GM12892 (cell line): Measurements from ENCODE around the gene EEIG1.
A peak's percentile ranks its signal among the peaks of the same experiment; 100 is the strongest.

Experiments
- DNase-seq: peaks from one replicate; pipeline ENCODE4 v3.0.0; 2011; ENCODE audit not compliant: insufficient read length
- FAIRE-seq: peaks from 2 replicates; lab custom pipeline; 2011; peaks lifted over from hg19 to GRCh38; lab: Jason Lieb, UNC
- POLR2A ChIP-seq: IDR thresholded peaks from 2 replicates; pipeline ENCODE4 v1.6.1; 2011; ENCODE audit warnings: low read depth, low read length, control low read depth
- POLR2AphosphoS5 ChIP-seq: IDR thresholded peaks from 2 replicates; pipeline ENCODE4 v1.6.1; 2011; ENCODE audit warnings: low read depth, low read length, control low read depth
- TAF1 ChIP-seq: IDR thresholded peaks from 2 replicates; pipeline ENCODE4 v1.6.1; 2011; ENCODE audit warnings: low read depth, mild to moderate bottlenecking, control low read depth, low read length, borderline replicate concordance

The EEIG1 gene

DNA sequence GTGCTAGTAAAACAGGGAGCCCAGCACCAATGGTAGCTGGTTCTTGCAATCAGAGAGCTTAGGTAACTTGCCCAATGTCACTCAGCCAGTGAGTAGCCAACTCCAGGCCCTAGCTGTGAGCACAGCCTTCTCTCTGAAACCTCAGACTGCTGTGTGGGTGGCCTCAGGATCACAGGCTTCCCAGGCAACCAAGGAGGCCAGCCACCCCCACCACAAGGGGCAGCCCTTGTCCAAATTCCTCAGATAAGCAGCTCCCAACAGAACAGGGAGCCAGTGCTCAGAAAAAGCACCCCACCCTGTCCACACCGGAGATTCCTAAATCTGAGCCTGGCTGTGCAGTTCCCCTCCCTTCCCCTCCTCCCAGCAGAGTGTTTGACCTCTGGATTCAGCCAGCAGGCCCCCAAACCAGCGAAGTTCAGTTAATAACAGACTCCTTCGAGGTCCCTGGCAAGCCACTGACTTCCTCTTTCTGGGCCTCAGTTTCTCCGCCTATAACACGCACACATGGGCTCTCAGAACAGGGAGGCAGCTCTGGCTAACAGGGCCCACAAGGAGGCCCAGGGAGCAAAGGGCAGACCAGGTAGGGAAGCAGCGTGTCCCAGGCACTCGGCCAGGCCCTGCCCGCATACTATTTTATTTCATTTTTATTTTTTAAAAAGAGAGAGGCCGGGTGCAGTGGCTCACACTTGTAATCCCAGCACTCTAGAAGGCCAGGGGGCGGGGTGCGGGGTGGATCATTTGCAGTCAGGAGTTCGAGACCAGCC lies 2.7 kb downstream of the EEIG1 start:
- no peak for DNase-seq
- TF ChIP-seq TAF1 (no peak), POLR2A (no peak), POLR2AphosphoS5 (no peak)
- FAIRE-seq, result no peak

DNA sequence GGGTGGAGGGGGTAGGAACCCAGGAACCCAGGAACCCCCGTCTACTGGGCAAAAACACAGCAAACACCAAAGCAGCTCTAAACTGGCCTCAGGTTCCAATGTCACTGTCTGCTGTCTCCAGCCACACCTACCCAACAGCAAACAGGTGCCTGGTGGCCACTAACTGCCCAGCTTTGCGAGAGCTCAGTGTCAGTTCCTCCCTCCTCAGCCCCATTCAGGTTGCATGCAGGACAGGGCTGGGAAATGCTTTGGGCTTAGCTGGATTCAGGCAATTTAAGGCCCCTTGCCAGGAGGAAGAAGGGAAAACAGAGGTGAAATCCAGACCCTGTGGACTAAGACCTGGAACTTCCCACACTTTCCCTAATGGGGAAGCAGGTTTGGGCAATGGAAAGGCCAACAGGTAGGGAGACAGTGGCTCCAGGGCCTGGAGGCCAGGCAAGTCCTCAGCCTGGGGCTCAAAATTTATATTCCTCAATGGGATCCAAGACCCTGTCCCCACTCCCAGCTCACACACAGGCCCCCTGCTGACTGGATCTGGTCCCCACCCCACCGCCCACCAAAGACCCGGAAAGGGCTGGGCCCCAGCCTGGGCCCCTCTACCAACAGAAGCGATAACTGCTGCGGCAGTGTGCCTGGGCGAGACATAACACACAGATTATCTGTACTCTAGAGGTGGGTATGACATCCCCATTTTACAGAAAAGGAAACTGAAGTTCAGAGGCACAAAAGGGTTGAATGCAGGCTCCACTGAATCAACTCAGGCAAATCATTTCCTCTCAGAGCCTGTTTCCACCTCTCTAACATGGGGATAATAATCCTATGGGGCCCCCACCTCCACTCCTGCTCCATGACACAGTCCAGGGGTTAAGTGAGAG lies 3.5 kb downstream of the EEIG1 start:
- DNase-seq (no peak), FAIRE-seq (no peak)
- TF ChIP-seq POLR2AphosphoS5, result no peak
- no peak for TF ChIP-seq TAF1
- no peak for TF ChIP-seq POLR2A

DNA sequence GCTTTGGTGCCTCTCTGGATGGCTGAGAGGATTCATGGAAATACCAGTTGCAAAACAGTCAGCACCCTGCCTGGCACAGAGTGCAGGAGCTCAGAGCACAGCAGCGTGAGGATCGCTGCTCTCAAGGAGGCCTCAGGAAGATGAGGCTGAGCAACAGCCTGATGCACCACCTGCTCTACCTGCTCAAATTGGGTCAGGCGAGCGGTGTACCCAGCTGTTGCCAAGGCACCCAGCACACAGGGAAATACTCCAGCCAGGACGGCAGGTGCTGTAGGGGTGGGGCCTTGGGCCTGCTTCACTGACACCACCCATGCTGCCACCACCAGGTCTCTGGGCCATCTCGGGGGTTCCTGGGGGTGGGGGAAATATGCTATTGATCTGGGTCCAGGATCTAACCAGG lies 4.3 kb downstream of the EEIG1 start:
- FAIRE-seq, result no peak
- TF ChIP-seq POLR2AphosphoS5 (no peak), POLR2A (no peak), TAF1 (no peak)
- no peak for DNase-seq

DNA sequence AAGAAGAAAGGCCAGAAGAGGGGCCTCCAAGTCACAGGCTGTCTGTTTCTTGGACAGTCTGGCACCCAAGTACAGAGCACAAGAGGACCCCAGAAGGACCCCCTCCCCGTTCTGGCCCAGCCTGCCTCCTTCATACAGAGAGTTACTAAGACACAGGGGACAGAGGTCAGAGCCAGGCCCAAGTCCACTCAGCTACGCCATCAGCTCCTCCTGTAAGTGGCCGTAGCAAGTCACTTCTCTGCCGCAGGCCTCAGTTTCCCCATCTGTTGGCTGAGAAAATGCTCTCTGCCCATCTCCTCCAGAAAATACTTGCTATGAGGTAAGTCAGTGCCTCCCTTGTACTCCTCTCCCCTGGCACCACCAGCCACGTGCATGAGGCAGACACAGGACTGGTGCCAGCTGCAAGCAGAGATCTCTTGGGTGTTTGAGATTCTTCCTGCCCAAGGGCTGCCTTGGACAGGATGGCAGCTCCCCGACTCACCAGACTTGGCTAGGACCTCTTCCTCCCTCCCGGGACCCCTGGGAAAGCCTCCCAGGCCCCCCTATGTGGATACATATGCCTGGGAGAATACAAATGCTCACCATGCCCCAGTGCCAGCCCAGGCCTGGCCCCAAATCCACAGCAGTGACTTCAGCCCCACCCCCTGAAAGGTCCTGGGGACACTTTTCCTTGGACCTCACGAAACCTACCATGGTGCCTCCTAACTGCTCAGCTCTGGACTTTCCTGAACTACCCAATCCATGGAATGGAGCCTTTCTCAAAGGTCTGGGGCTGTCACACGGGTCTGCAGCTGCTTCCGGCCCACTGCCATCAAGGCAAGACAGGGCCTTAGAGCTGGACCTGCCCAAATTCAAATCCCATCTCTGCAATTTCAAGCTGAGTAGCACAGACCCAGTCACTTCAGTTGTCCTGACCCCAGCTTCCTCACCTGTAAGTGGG lies 5.1 kb downstream of the EEIG1 start:
- DNase-seq (no peak), FAIRE-seq (no peak)
- TF ChIP-seq TAF1, result no peak
- TF ChIP-seq POLR2AphosphoS5, result no peak
- no peak for TF ChIP-seq POLR2A

DNA sequence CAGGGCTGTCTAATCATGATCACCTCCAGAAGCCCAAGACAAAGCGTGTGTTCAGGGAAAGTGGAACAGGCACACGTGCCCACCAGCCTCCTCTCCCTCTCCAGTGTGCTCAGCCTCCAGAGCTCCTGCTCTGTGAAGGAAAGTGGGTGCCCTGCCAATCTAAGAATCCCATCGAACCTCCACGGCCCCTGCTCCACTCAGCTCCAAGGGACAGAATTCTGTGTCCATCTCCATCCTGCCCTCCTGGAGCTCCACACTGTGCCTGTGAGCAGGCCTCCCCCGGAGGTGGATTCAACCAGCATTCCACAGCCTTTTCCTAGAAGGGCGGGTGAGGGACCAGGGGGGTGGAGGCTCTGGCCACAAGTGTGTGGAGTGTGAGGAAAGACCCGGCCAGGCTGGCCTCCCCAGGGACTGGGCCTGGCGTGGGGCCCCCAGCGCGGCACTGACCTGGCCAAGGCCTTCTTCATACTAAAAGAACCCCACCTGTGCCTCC lies 6.0 kb downstream of the EEIG1 start:
- DNase-seq (no peak), FAIRE-seq (no peak)
- no peak for TF ChIP-seq POLR2A
- no peak for TF ChIP-seq TAF1
- TF ChIP-seq POLR2AphosphoS5, result no peak

DNA sequence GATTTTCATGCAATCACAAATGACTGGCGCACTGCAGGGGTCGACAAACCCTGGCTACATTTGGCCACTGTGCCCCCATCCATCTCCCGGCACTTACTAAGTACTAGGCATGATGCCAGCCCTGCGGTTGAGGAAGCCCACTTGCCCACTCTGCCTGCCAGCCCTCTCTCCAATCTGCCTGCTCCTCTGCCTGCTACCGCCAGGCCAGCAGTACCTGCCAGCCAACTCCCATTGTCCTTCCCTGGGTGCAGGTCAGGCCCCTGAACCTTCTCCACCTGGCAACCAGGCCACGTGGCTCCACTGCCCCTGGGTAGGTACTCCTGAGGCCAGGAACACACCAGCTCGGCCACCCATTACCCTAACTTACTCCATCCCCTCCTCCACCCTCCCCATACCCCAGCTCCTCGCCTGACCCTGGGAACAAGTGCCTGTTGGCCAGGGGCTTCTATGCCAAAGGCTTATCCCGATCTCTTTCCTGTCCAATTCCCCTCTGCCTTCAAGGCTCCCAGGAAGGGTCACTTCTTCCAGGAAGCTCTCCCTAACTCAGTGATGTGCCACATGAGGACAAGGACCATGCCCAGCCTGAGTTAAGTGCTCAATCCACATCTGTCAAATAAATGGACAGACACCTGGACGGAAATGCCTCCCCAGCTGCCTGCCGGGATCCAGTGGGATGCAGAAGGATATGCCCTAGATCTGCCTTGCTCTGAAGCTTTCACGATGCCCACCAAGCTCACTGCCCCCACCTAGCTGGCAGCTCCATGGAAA lies 6.6 kb downstream of the EEIG1 start:
- DNase-seq (no peak), FAIRE-seq (no peak)
- TF ChIP-seq POLR2A, result no peak
- TF ChIP-seq POLR2AphosphoS5, result no peak
- TF ChIP-seq TAF1, result no peak

DNA sequence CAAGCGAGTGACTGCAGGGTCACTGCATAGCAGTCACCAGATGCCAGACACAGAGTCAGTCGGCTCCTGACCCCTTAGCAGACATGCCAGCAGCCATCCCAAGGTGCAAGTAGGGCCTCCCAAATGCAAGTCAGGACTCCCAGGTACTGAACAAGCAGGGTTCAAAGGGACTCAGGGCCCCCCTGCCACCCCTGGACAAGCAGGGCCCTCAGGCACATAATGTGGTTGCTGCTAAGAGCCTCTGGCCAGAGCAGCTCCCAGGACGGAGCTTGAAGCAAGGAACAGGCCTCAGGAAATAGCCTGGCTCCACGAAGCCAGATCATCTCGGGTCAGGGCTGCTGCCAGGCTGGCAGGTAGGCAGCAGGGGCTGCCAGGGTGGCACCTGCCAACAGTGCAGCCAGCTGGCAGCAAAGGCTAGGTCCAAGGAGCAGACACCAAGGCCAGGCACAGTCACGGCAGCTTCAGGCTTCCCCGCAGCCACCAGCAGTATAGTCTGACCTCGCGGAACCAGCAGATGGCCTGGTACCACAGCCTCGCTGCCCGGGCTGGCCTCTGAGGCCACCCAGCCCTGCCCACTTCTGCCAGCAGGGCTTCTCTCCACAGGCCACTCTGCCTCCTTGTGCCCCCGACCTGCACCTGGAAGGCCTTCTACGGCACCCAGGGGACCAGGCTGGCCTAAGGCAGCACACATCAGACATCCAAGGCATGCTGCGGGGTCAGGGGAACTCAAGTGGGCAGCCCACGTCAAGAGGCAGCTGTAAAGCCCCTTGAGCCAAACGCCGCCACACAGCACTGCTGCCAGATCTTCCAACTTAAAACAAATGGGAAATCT lies 7.4 kb downstream of the EEIG1 start:
- no peak for DNase-seq
- no peak for FAIRE-seq
- no peak for TF ChIP-seq TAF1
- TF ChIP-seq POLR2A, result no peak
- no peak for TF ChIP-seq POLR2AphosphoS5

DNA sequence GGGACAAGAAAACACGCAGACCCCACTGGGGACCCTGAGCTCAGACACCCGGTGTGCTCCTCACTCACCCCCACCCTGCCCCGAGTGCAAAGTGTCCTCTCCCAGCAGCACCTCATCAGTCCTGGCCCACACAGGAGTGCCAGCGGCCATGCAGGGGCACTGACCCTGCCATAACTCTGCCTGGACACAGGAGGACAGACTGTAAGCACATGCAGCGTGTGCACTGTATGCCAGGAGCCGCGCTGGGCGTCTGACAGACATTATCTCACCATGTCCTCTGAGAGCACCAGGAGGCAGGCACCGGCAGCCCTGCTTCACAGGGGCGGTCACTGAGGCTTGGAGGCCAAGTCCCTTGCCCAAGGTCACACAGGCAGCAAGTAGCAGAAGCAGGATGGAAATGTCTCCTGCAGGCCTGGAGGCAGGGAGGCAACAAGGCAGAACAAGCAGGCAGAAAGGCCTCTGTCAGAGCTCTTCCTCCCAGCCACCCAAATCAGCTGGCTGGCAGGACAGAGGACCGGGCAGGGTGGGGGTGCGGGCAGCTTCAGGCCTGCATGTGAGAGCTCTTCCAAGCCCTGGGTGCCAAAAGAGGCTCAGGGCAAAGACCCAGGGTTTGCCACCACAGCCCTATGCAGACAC lies 8.4 kb downstream of the EEIG1 start:
- FAIRE-seq (no peak), DNase-seq (no peak)
- TF ChIP-seq TAF1 (no peak), POLR2A (no peak), POLR2AphosphoS5 (no peak)

DNA sequence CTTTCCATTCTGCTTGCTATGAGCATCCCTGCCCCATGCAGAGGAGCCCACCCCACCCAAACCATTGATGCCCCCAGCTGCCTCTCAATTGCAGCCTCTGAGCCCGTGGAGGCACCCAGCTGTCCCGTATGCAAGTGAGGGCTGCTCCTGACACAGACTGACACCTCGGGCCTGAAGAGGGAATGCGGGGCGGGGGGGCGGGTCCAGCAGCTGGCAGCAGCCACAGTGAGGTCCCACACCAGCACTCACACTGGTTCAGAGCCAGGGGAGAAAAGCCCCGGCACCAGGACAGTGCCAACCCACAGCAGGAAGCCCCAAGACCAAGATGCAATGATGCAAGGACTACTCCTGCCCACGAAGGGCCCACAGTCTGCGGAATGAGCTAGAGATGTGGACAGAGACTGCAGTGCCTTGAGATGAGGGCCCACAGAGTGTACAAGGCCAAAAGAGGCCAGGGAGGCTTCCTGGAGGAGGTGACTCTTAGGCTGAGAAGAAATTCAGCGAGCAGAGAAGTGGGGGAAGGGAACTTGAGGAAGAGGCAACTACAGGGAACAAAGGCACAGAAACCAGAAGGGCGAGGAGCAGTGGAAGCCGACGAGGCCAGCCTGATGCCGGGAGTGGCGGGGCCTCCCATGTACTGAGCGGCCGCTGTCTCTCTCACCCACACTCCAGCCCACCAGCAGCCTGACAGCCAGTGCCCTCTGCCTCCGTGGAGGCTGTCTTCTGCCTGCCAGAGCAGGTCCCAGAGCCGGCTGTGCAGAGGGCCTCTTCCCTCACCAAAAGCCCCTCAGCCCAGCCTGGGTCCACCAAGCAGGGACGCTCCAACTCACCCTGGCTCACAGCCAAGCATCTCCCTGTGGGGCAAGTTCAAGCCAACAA lies 9.2 kb downstream of the EEIG1 start:
- TF ChIP-seq TAF1, result no peak
- no peak for TF ChIP-seq POLR2A
- no peak for TF ChIP-seq POLR2AphosphoS5
- FAIRE-seq (peak; percentile 42), DNase-seq (no peak)
